OCI-LY1 (cell line): ENCODE measurements around the gene SYNE2.
A peak's percentile ranks its signal among the peaks of the same experiment; 100 is the strongest.

Experiments used
- H2AFZ ChIP-seq: fragments of 200-600 bp; sonication (generic), shearing (Covaris generic); 2 replicates; pipeline ENCODE4 v1.6.0; 2014; ENCODE audit warnings: antibody characterized with exemption, mild to moderate bottlenecking, low read length
- H3F3A ChIP-seq: fragments of 200-600 bp; sonication (generic), shearing (Covaris generic); 2 replicates; pipeline ENCODE4 v1.6.0; 2014; ENCODE audit warnings: mild to moderate bottlenecking, antibody characterized with exemption, low read length, moderate library complexity; ENCODE audit not compliant: insufficient read depth
- H3K27ac ChIP-seq: fragments of 200-600 bp; sonication (generic); 2 replicates; pipeline ENCODE4 v1.5.1; 2014; ENCODE audit warnings: low read length, mixed run types, mild to moderate bottlenecking, low read depth; ENCODE audit not compliant: poor library complexity, severe bottlenecking
- H3K27me3 ChIP-seq: fragments of 200-600 bp; sonication (generic); 2 replicates; pipeline ENCODE4 v1.6.0; 2014; ENCODE audit warnings: antibody characterized with exemption, mild to moderate bottlenecking, low read length, moderate library complexity; ENCODE audit not compliant: insufficient read depth
- H3K36me3 ChIP-seq: fragments of 200-600 bp; sonication (generic); 2 replicates; pipeline ENCODE4 v1.6.1; 2014; ENCODE audit warnings: mild to moderate bottlenecking, antibody characterized with exemption, low read length, moderate library complexity, mixed read lengths; ENCODE audit not compliant: insufficient read depth
- H3K4me1 ChIP-seq: fragments of 200-600 bp; sonication (generic); 2 replicates; pipeline ENCODE4 v1.5.1; 2014; ENCODE audit warnings: mild to moderate bottlenecking, low read length, moderate library complexity; ENCODE audit not compliant: insufficient read depth, severe bottlenecking
- H3K4me2 ChIP-seq: fragments of 200-600 bp; sonication (generic), shearing (Covaris generic); 2 replicates; pipeline ENCODE4 v1.6.1; 2014; ENCODE audit warnings: low read length
- H3K4me3 ChIP-seq: fragments of 200-600 bp; sonication (generic); 2 replicates; pipeline ENCODE4 v1.5.1; 2014; ENCODE audit warnings: low read length, low read depth, mild to moderate bottlenecking, mixed read lengths; ENCODE audit not compliant: poor library complexity, severe bottlenecking
- H3K79me2 ChIP-seq: fragments of 200-600 bp; shearing (Covaris generic); 2 replicates; pipeline ENCODE4 v1.6.1; 2016; ENCODE audit warnings: mixed run types, low read length, mixed read lengths; ENCODE audit not compliant: insufficient read depth
- H3K9ac ChIP-seq: fragments of 200-600 bp; sonication (generic), shearing (Covaris generic); 2 replicates; pipeline ENCODE4 v1.6.1; 2014; ENCODE audit warnings: mild to moderate bottlenecking, low read length, mixed read lengths
- H3K9me2 ChIP-seq: fragments of 200-600 bp; sonication (generic), shearing (Covaris generic); 2 replicates; pipeline ENCODE4 v1.6.1; 2014; ENCODE audit warnings: low read depth, mild to moderate bottlenecking, low read length, mixed read lengths
- H3K9me3 ChIP-seq: fragments of 200-600 bp; shearing (Covaris generic); 2 replicates; pipeline ENCODE4 v1.6.1; 2014; ENCODE audit warnings: low read length, mixed read lengths
- H4K20me1 ChIP-seq: fragments of 200-600 bp; sonication (generic), shearing (Covaris generic); 2 replicates; pipeline ENCODE4 v1.6.0; 2016; ENCODE audit warnings: mild to moderate bottlenecking, low read length; ENCODE audit not compliant: insufficient read depth
- CTCF ChIP-seq: fragments of 200-600 bp; sonication (generic), shearing (Covaris generic); IDR thresholded peaks from 2 replicates; pipeline ENCODE4 v1.5.1; 2017; ENCODE audit warnings: mild to moderate bottlenecking, antibody characterized with exemption, low read length, moderate library complexity, mixed read lengths
- EZH2 ChIP-seq: fragments of 200-600 bp; sonication (generic), shearing (Covaris generic); IDR thresholded peaks from 2 replicates; pipeline ENCODE4 v1.8.0; 2017; ENCODE audit warnings: borderline replicate concordance, mixed run types, mild to moderate bottlenecking, antibody characterized with exemption, low read length, moderate library complexity, mixed read lengths

The SYNE2 gene

GRCh38 chr14:63926641-63927040 is 73.8 kb downstream of the SYNE2 start:
- no peak overlapping the region for H3K9ac ChIP-seq
- H3K79me2 ChIP-seq = peaks cover 5% of the 10 kb centered on the region; the same call in 1 of the 2 replicates
- H3K36me3 ChIP-seq = peaks cover 41% of the 10 kb centered on the region
- no peaks in the 10 kb centered on the region for H3K9me2 ChIP-seq
- H4K20me1 ChIP-seq = no peaks in the 10 kb centered on the region
- H3K27ac ChIP-seq = no peak overlapping the region
- no peak for TF ChIP-seq CTCF
- TF ChIP-seq EZH2 = no peak
- H3K4me1 ChIP-seq = peaks cover 23% of the 10 kb centered on the region
- no peak overlapping the region for H2AFZ ChIP-seq
- no peaks in the 10 kb centered on the region for H3F3A ChIP-seq
- peaks cover 10% of the 10 kb centered on the region for H3K9me3 ChIP-seq
- H3K4me3 ChIP-seq = no peak overlapping the region
- no peak overlapping the region for H3K4me2 ChIP-seq
- no peaks in the 10 kb centered on the region for H3K27me3 ChIP-seq

GRCh38 chr14:63928744-63929174 is 76.0 kb downstream of the SYNE2 start:
- peaks cover 5% of the 10 kb centered on the region; the same call in 1 of the 2 replicates for H3K79me2 ChIP-seq

GRCh38 chr14:63933110-63933509 is 80.3 kb downstream of the SYNE2 start:
- Histone ChIP-seq H3K9ac (peak overlapping the region; percentile 7; the same call in 1 of the 2 replicates), H2AFZ (no peak overlapping the region), H3K27ac (no peak overlapping the region), H3K4me1 (peaks cover 20% of the 10 kb centered on the region), H3F3A (no peaks in the 10 kb centered on the region), H3K36me3 (peaks cover 2% of the 10 kb centered on the region), H4K20me1 (no peaks in the 10 kb centered on the region), H3K9me2 (no peaks in the 10 kb centered on the region), H3K79me2 (peaks cover 11% of the 10 kb centered on the region; the same call in 1 of the 2 replicates), H3K27me3 (no peaks in the 10 kb centered on the region), H3K9me3 (no peaks in the 10 kb centered on the region), H3K4me3 (peak overlapping the region; percentile 27), H3K4me2 (peak overlapping the region; percentile 42)
- TF ChIP-seq EZH2 (no peak), CTCF (no peak)

More at GRCh38 chr14:63928744-63929174, 76.0 kb downstream of the SYNE2 start:
- no peak for TF ChIP-seq CTCF
- no peak for TF ChIP-seq EZH2
- Histone ChIP-seq H3F3A (no peaks in the 10 kb centered on the region), H3K27me3 (no peaks in the 10 kb centered on the region), H3K27ac (no peak overlapping the region), H3K9me2 (no peaks in the 10 kb centered on the region), H3K4me2 (no peak overlapping the region), H3K4me3 (no peak overlapping the region), H2AFZ (no peak overlapping the region), H3K9ac (no peak overlapping the region), H4K20me1 (no peaks in the 10 kb centered on the region), H3K4me1 (peaks cover 13% of the 10 kb centered on the region), H3K36me3 (peaks cover 39% of the 10 kb centered on the region), H3K9me3 (peaks cover 10% of the 10 kb centered on the region)
